Measurements from ENCODE around the gene CSK. TPM values are rescaled to one million over a fixed set of nuclear protein-coding genes. Genes with fewer than 3 reads are reported as not detected.
"Not testable (repeated sequence)": the region's sequence is repeated elsewhere in the genome, so short reads cannot be mapped to it uniquely, and the experiment has no call there.

CSK gene
- total RNA-seq, 1 donor = 33.2 TPM

GRCh38 chr15:74782259-74783071 lies 585 bp downstream of the CSK start:
- DNase-seq (ENCODE audit: low read depth) = no peak
- TF ChIP-seq CTCF (IDR thresholded peaks at IDR 0.05; ENCODE audit: insufficient read depth, low read depth, low read length) = no peak
- peak overlapping the region; percentile 63 for H3K4me3 ChIP-seq (ENCODE audit: low read depth, low read length)

- peak; percentile 40 for DNase-seq (ENCODE audit: low read depth)
- TF ChIP-seq CTCF (IDR thresholded peaks at IDR 0.05; ENCODE audit: insufficient read depth, low read depth, low read length) = no peak
- peak overlapping the region; percentile 63 for H3K4me3 ChIP-seq (ENCODE audit: low read depth, low read length)
These were observed 1.4 kb downstream of the CSK start for GRCh38 chr15:74783072-74783807.

- TF ChIP-seq CTCF (IDR thresholded peaks at IDR 0.05; ENCODE audit: insufficient read depth, low read depth, low read length) = no peak
These were observed 1.9 kb downstream of the CSK start for GRCh38 chr15:74783808-74784175.

GRCh38 chr15:74784426-74785193 lies 2.7 kb downstream of the CSK start:
- no peak for DNase-seq (ENCODE audit: low read depth)
- H3K4me3 ChIP-seq (ENCODE audit: low read depth, low read length) = no peak overlapping the region
- TF ChIP-seq CTCF (IDR thresholded peaks at IDR 0.05; ENCODE audit: insufficient read depth, low read depth, low read length) = no peak

More at GRCh38 chr15:74783808-74784175, 1.9 kb downstream of the CSK start:
- DNase-seq (ENCODE audit: low read depth) = no peak
- peak overlapping the region; percentile 63 for H3K4me3 ChIP-seq (ENCODE audit: low read depth, low read length)

GRCh38 chr15:74785194-74786032 lies 3.5 kb downstream of the CSK start:
- H3K4me3 ChIP-seq (ENCODE audit: low read depth, low read length) = no peak overlapping the region
- TF ChIP-seq CTCF (IDR thresholded peaks at IDR 0.05; ENCODE audit: insufficient read depth, low read depth, low read length) = no peak
- DNase-seq (ENCODE audit: low read depth) = no peak

GRCh38 chr15:74786081-74786480 lies 4.2 kb downstream of the CSK start:
- DNase-seq (ENCODE audit: low read depth); H3K4me3 ChIP-seq (ENCODE audit: low read depth, low read length): not testable (repeated sequence)
